Measurements from ENCODE around the gene LACRT.
"Not testable (repeated sequence)": the region's sequence is repeated elsewhere in the genome, so short reads cannot be mapped to it uniquely, and the experiment has no call there.

LACRT gene, protein sequence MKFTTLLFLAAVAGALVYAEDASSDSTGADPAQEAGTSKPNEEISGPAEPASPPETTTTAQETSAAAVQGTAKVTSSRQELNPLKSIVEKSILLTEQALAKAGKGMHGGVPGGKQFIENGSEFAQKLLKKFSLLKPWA

DNA sequence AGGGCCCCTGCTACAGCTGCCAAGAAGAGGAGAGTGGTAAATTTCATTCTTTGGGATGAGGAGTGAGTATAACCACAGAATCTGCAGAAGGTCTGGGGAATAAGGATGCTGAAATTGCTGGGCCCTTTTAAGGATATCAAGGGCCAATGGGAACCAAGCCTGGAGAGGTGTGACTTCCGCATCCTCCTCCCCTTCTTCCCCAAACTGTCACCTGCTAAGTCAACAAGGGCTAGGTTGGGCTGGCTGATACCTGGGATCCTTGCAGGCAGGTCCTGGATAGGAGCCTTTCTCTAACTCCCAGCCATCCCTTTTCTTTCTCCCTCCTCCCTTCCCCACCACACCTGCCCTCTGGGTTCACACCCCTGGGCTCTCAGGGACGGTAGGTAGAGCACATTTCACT lies at the start of gene LACRT:
LACRT (minus strand) TSS at position 101 of the 400 bp plus-strand sequence; CDS start at position 47, 54 bp downstream.
- no peak for DNase-seq

- no peak for DNase-seq
Observed at GRCh38 chr12:54683398-54683797, 48.7 kb upstream of the LACRT start.

DNA sequence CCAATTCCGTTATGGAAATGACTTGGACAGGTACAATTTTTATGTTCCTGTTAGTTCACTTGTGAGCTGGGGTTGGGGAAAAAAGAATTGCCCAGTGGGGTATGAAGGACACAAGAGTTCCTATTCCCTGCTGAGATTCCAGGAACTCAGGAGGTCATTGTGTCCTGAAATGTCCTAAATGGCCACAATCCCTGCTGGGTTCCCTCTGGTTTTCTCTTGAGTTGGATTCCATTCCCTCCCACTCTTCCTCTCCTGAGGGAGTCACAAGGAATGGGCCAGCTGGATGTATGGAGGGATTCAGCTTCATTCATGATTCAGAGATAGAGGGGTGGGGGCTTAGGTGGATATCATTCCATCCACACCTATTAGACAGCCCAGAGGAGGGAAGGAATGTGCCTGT lies 48.0 kb upstream of the LACRT start:
- no peak for DNase-seq

GRCh38 chr12:54680374-54680773 lies 45.7 kb upstream of the LACRT start:
- peak; percentile 11 for DNase-seq

DNA sequence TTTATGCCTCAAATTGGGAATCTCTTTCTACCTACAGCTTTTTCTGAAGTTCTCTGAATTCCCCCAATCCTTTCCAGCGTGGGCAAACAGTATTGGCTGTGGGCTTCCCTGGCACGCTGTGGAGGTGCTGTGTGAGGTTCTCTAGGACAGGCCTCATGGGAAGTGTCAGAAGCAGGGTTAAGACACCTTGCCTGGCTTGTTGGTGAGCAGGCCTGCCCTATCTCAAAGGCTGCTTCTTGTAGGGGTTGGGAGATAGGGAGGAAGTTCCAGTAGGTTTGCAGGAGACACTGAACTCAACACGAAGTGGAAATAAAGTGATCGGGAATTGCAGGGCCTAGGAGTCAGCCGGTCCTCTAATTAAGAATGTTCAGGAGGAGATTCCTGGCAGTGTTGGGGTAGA lies 43.4 kb upstream of the LACRT start:
- DNase-seq, result no peak

DNA sequence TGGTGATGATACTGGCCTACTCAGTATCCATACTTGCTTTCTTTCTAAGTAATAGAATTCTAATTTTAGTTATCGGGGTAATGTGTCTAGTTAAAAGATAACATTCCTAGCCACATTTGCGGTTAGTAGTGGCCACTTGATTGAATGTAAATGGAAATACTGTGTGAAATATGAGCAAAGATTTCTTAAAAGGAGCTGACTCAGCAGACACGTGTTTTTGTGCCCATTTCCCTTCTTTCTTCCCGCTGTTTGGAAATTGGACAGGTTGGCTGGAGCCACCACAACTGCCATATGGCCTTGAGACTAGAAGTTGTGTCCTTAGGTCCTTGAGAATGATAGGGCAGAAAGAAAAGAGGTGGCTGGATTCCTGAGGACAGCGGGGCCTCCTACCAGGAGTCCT lies 33.2 kb upstream of the LACRT start:
- no peak for DNase-seq

- DNase-seq, result no peak
Observed at GRCh38 chr12:54666008-54666407, 31.3 kb upstream of the LACRT start.

GRCh38 chr12:54665022-54665635 lies 30.4 kb upstream of the LACRT start:
- DNase-seq, result not testable (repeated sequence)

GRCh38 chr12:54663603-54664002 lies 28.9 kb upstream of the LACRT start:
- no peak for DNase-seq

DNA sequence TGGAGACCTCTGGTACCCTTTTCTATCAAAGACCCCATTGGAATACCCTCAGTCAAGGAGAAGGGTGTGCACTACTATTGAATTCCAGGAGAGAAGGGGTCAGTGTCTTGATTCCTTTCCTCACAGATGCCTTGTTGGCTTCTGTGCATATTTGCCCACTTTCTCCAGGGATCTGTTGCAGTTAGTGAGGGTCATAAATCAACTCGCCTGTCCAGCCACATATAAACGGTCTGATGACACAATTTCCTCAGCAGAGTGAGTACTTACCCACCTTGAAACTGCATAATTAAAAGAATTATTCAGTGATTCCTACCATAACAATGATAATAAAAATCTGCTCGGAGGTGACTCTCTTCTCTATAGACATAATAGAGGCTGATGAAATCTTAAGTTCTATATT lies 27.3 kb upstream of the LACRT start:
- DNase-seq, result no peak

GRCh38 chr12:54661048-54661447 lies 26.4 kb upstream of the LACRT start:
- DNase-seq, result no peak

GRCh38 chr12:54660320-54660962 lies 25.7 kb upstream of the LACRT start:
- DNase-seq, result no peak

- DNase-seq, result peak; percentile 15
Observed at GRCh38 chr12:54658306-54659264, 23.9 kb upstream of the LACRT start.

DNA sequence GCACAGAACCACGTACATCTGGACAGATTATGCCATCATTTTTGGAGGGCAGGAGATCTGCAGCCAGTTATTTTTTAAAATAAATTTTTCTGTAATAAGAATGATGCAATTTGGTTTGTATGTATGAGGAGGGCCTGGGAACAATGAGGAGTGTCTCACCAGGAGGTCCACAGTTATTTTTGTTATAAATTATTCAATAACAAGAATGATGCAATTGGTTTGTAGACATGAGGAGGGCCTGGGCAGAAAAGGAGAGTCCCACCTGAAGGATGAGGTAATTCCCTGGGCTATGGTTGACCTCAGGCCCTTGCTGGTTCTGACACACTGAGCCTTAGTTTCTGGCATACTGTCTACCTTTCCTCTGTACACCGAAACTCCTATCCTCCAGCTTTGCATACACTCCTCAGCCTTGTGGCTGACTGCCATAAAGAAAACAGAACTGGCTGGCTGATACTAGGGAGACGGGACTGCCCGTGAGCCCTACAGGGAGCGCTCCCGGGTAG lies 22.5 kb upstream of the LACRT start:
- DNase-seq, result no peak

- no peak for DNase-seq
Observed at GRCh38 chr12:54654926-54655325, 20.2 kb upstream of the LACRT start.

- DNase-seq, result no peak
Observed at GRCh38 chr12:54653025-54653424, 18.3 kb upstream of the LACRT start.

GRCh38 chr12:54650889-54651288 lies 16.2 kb upstream of the LACRT start:
- DNase-seq, result no peak

DNA sequence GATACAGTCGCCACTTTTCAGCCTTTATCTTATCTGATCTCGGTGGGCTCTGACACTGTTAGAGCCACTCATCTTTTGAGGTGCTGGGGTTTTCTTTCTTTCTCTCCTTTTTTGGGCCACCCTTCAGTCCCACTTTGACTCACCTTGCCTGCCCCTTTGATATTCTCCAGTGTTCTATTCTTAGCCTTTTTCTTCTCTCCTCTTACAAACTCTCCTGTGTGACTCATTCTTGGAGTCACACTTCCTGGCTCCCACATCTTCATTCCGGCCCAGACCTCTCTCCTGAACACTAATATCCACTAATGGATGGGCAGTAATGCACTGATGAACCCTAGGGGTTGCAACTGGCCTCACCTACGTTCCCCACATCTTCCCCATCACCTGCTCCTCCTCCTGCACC lies 15.7 kb upstream of the LACRT start:
- DNase-seq, result no peak

DNA sequence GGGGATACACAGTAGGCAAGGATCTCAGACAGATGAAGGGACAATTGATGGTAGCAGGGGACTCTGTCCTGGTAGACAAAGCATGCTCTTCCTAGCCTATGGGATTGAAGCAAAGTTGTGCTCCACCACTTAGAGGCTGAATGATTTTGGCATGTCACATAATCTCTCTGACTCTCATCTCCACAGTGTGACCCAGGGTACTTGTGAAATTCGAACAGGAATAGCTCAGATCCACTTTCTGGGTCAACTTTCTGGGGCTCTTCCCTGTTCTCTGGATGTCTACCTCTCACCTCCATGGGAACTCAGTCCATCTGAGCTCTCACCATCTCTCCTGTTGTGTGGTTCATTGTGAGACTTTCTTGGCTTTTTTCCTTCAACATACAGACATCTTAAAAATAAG lies 15.1 kb upstream of the LACRT start:
- DNase-seq, result no peak

GRCh38 chr12:54648265-54648664 lies 13.6 kb upstream of the LACRT start, which contains the start of gene DCD:
TSS of gene DCD (minus strand) at chr12:54648365. CDS start at chr12:54648303, 62 bp downstream.
- no peak for DNase-seq

DNA sequence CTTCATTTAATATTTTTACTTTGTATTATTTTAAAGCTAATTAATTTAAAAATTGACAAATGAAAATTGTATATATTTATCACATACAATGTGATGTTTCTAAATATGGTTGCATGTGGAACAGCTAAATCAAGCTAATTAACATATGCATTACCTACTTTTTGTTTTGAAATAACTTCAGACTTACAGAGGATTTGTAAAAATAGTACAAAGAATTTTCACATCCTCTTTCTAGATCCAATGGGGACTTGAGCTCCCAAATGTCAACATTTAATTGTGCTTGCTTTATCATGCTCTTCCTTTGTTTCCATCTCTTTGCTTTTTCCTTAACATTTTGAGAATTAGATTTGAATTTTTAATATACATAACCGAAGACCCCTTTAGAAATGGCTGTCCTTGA lies 6.9 kb upstream of the LACRT start:
- DNase-seq, result no peak

DNA sequence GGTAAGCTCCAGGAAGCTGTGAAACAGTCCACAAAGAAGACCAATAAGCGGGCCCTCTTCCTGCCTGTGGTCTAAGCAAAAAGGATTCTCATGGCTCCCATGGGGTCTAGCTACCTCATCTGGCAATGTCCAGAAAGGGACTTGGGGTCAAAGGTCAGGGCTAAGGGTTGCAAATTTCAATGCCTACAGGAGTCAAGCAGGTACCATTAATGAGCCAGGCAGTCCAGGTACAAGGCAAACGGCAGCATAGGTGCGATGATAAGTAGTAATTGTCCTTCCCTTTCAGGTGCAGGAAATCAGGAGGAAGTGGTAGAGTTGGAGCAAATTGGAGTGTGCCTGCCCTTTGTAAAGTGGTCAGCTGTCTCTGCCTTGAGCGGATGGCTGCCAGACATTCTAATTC lies 6.4 kb upstream of the LACRT start:
- DNase-seq, result no peak

- not testable (repeated sequence) for DNase-seq
Observed at GRCh38 chr12:54639112-54639511, 4.4 kb upstream of the LACRT start.

All from activated T-cell treated with anti-CD3 and anti-CD28 coated beads for 4 hours (primary cell).